T-helper 17 cell (primary cell): ENCODE data around the gene ZNF765. TPM values are rescaled to one million over a fixed set of nuclear protein-coding genes. Genes with fewer than 3 reads are reported as not detected.
"Not testable (repeated sequence)": the region's sequence is repeated elsewhere in the genome, so short reads cannot be mapped to it uniquely, and the experiment has no call there.

Source experiments
- ATAC-seq: fragments of 150-1000 bp; cut with Tn5 transposase; 2 replicates; pipeline ENCODE4 v1.10.0; 2021; ENCODE audit warnings: mild to moderate bottlenecking, moderate library complexity
- DNase-seq, 3 donors: peaks; one replicate each; pipeline versions ENCODE4 v3.0.0 to v3.0.0-alpha.2; 2020 to 2021
- H3K9me3 ChIP-seq: one replicate; pipeline ENCODE4 v1.7.0; 2013; ENCODE audit warnings: low read length, mild to moderate bottlenecking; ENCODE audit not compliant: control insufficient read depth, poor library complexity, severe bottlenecking
- H3K27ac Mint-ChIP-seq: one replicate; pipeline ENCODE4 v1.8.0; 2022; ENCODE audit warnings: mild to moderate bottlenecking, moderate library complexity, mixed read lengths
- H3K27me3 Mint-ChIP-seq: one replicate; pipeline ENCODE4 v1.8.0; 2022; ENCODE audit warnings: mixed read lengths
- H3K36me3 Mint-ChIP-seq: one replicate; pipeline ENCODE4 v1.8.0; 2022; ENCODE audit warnings: low read depth, mixed read lengths
- H3K4me1 Mint-ChIP-seq: one replicate; pipeline ENCODE4 v1.8.0; 2022; ENCODE audit warnings: mild to moderate bottlenecking, mixed read lengths
- H3K4me3 Mint-ChIP-seq: one replicate; pipeline ENCODE4 v1.8.0; 2022; ENCODE audit warnings: mild to moderate bottlenecking, moderate library complexity, mixed read lengths
- total RNA-seq, 4 donors: library from RNA in 2 of 4; stranded (reverse) in 2 of 4; gene quantifications; one replicate each; pipeline ENCODE4 v1.2.3 and lab custom pipeline; 2022 to 2026

ZNF765 gene
- 1 to 10 TPM; 6.7 to 7.7 TPM for total RNA-seq
- 17.0 to 58.9 reads per million in 2 donors for total RNA-seq (lab: John Stamatoyannopoulos, UW)

DNA sequence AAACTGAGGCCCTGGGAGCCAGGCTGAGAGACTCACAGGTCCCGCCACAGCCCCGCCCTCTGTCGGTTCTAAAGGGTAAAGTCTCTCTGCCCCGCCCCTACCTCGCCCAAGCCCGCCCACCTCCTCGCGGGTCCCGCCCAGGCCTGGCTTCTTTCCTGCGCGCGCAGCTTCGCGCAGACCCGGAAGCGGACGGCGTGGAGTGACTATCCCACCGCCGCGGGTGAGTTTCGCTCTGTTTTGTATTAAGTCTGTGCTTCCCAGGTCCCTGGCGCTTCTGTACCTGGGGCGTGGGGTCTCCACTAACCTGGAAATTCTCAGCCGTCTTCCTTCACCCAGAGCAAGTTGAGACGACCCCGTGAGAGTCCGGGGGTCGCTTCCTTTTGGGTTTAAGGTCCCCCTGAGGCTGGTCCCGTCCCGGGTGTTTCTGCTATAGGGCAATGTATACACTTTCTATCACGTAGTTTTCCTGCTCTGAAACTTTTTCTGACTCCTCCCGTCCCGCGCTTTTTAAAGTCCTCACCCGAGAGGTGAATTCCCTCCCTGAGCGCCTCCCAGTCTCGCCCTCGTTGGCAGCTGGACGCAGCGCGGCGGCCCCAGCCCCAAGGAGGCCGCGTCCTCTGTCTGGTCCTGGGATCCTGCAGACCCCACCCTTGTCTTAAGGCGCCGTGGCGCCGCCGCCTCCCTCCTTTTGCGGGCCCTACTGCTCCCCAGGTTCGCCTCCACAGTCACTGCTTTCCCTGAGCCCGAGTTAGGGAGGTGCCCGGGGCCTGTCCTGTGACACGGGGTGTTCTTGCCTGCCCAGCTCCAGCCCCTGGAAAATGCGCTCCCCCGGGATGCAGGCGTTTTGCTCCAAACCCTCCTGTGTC, at the start of gene ZNF765:
Gene ZNF765 (plus strand): TSS at position 176 of the 866 bp plus-strand sequence. CDS start 2,867 bp downstream, outside the sequence.
- no peaks in the 10 kb centered on the region for H3K9me3 ChIP-seq
- no peaks in the 10 kb centered on the region for H3K27me3 Mint-ChIP-seq
- H3K4me3 Mint-ChIP-seq = peak within 1 kb of the TSS; percentile 95
- peak; percentile 93 to 97 (median 94) for DNase-seq
- peaks cover 12% of the 10 kb centered on the region for H3K4me1 Mint-ChIP-seq
- peaks cover 10% of the 10 kb centered on the region for H3K36me3 Mint-ChIP-seq
- ATAC-seq = peak; percentile 98
- H3K27ac Mint-ChIP-seq = peak within 1 kb of the TSS; percentile 95

DNA sequence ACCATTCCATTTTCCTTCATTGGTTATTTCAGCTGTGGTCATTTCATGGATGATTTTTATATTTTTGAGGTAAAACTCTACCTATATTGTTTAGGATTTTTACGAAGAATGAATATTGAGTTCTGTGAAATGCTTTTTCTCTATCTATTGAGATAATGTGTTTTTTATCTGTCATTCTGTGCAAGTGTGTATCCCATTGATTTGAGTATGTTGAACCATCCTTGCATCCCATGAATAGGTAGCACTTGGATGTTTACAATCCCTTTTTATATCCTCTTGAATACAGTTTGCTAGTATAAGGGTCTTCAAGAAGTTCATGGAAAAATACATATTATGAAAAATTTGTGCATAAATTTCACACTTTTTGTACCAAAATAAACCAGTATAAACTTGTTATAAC, 39.2 kb upstream of the ZNF765 start:
- Mint-ChIP-seq H3K27me3 (no peaks in the 10 kb centered on the region), H3K4me3 (no peak overlapping the region), H3K4me1 (no peaks in the 10 kb centered on the region), H3K27ac (no peak overlapping the region), H3K36me3 (no peaks in the 10 kb centered on the region)
- DNase-seq (no peak), ATAC-seq (no peak)
- H3K9me3 ChIP-seq = peaks cover 23% of the 10 kb centered on the region

DNA sequence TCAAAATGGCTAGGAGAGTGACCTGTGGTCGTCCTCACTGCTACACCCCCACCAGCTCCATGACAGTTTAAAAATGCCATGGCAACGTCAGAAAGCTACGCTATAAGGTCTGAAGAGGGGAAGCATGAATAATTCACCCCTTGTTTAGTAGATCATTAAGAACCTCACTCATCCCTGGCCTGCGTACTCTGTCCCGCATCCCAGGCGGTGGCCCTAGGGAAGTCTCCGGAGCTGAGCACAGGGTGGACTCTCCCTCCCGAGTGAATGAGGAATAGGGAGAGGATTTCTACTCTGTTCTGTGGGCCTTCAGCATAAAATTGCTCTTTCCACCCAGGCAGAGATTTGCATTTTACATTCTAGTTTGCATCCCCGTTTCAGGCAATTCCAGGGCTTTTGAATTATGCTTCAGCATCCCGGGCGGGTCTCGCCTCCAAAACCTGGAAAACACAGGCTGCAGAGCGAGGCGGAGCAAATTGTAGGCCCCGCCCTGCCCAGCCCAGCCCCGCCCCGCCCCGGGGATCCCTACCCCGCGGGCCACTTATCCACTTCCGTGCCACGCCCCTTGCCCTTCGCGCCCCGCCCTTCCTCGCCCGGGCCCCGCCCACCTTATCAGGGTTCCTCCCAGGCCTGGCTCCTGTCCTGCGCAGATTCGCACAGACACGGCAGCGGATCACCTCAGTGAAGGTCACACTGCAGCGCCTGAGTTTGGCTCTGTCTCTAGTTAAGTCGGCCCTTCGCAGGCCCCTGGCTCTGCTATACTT, 36.9 kb upstream of the ZNF765 start:
- Mint-ChIP-seq H3K27me3 (no peaks in the 10 kb centered on the region), H3K27ac (no peak overlapping the region), H3K36me3 (no peaks in the 10 kb centered on the region), H3K4me1 (no peaks in the 10 kb centered on the region), H3K4me3 (no peak overlapping the region)
- DNase-seq (no peak), ATAC-seq (no peak)
- H3K9me3 ChIP-seq = peaks cover 8% of the 10 kb centered on the region

DNA sequence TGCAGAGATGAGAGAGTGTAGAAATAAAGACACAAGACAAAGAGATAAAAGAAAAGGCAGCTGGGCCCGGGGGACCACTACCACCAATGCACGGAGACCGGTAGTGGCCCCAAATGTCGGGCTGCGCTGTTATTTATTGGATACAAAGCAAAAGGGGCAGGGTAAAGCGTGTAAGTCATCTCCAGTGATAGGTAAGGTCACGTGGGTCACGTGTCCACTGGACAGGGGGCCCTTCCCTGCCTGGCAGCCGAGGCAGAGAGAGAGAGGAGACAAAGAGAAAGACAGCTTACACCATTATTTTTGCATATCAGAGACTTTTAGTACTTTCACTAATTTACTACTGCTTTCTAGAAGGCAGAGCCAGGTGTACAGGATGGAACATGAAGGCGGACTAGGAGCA, 34.9 kb upstream of the ZNF765 start:
- not testable (repeated sequence) for ATAC-seq, DNase-seq, H3K4me1 Mint-ChIP-seq, H3K27ac Mint-ChIP-seq, H3K9me3 ChIP-seq, H3K4me3 Mint-ChIP-seq, H3K36me3 Mint-ChIP-seq, H3K27me3 Mint-ChIP-seq

DNA sequence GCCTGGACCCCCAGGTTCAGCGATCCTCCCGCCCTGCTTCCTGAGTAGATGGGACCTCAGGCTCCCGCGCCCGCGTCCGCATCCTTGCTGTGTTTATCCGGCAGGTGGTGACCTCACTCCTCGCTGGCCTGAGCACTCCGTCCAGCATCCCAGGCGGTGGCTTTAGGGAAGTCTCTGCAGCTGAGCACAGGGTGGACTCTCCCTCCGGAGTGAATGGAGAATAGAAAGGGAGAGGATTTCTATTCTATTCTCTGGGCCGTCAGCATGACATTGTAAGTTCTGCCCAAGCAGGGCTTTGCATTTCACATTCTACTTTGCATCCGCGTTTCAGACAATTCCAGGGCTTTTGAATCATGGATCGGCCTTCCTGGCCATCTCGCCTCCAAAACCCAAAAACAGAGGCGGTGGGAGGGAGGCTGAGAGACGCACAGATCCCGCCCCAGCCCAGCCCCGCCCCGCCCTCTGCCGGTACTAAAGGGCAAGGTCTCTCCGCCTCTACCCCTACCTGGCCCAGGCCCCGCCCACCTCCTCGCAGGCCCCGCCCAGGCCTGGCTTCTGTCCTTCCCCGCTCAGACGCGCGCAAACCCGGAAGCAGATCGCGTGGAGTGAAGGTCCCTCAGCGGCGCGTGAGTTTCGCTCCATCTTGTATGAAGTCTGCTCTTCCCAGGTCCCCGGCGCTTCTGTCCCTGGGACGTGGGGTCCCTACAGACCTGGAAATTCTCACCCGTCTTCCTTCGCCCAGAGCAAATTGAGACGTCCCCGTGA, 29.6 kb upstream of the ZNF765 start, which contains the start of gene ZNF525:
Gene ZNF525 (plus strand): TSS at position 572 of the 765 bp plus-strand sequence. CDS start 6,577 bp downstream, outside the sequence.
- ATAC-seq = peak; percentile 100
- H3K9me3 ChIP-seq = no peaks in the 10 kb centered on the region
- H3K27ac Mint-ChIP-seq = peak within 1 kb of the TSS; percentile 89

DNA sequence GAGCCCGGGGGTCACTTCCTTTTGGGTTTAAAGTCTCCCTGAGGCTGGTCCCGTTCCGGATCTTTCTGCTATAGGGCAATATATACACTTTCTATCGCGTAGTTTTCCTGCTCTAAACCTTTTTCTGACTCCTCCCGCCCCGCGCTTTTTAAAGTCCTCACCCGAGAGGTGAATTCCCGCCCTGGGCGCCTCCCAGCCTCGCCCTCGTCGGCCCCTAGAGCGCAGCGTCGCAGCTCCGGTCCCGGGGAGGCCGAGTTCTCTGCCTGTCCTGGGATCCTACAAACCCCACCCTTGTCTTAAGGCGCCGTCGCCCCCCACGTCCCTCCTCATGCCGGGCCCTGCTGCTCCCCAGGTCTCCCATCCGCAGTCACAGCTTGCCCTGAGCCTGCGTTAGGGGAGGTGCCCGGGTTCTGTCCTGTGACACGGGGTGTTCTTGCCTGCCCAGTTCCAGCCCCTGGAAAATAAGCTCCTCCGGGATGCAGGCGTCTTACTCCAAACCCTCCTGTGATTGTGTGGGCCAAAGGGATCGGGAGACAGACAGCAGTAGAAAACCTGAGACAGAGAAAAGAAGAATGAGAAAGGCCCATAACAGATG, 29.0 kb upstream of the ZNF765 start:
- Mint-ChIP-seq H3K4me1 (peaks cover 13% of the 10 kb centered on the region), H3K4me3 (peak overlapping the region; percentile 91), H3K27ac (peak overlapping the region; percentile 89), H3K27me3 (no peaks in the 10 kb centered on the region), H3K36me3 (peaks cover 4% of the 10 kb centered on the region)
- peaks cover under 1% of the 10 kb centered on the region for H3K9me3 ChIP-seq
- ATAC-seq (peak; percentile 48), DNase-seq (peak; percentile 14 to 26 (median 20))

More for the DNA sequence above, 29.6 kb upstream of the ZNF765 start, which contains the start of gene ZNF525:
- Mint-ChIP-seq H3K4me1 (peaks cover 13% of the 10 kb centered on the region), H3K27me3 (no peaks in the 10 kb centered on the region), H3K36me3 (no peaks in the 10 kb centered on the region), H3K4me3 (peak within 1 kb of the TSS; percentile 91)
- peak; percentile 94 to 96 (median 95) for DNase-seq

DNA sequence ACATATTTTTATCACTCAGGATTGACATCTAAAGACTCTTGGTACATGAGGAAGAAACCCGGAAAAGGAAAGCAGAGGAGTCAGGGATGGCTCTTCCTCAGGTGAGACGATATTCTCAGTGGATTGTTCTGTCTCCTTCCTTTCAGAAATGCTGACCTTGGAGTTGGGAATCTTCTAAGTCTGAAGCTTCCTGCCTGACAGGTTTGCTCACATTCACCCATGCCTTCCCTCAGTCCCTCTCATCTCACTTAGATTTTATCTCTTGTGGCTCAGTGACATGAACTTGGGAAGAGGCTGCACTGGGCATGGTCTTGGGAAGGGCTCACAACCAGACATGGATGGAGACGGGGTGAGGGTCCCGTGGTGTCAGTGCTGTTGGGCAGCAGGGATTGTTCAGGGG, 22.8 kb upstream of the ZNF765 start:
- Mint-ChIP-seq H3K4me3 (no peak overlapping the region), H3K27ac (no peak overlapping the region), H3K36me3 (peaks cover 9% of the 10 kb centered on the region), H3K4me1 (no peaks in the 10 kb centered on the region), H3K27me3 (no peaks in the 10 kb centered on the region)
- DNase-seq = no peak
- ATAC-seq = no peak
- peaks cover 8% of the 10 kb centered on the region for H3K9me3 ChIP-seq

DNA sequence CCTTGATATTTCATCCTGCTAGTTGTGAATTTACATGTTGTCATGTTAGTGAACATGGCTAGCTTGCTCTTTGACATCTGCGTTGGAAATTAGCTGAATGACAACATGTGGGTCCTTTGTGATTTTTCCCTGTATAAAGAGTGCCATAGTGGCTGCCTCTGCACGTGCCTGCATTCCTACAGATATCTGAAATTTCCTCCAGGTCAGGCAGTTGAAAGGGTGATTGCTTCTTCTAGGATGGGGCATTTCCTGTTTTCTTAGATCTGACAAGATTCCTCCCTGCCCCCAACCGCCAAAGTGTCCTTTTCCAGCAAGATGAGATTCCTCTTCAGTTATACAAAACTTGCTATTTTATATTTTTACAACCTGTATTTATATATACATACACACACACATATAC, 20.7 kb upstream of the ZNF765 start:
- H3K9me3 ChIP-seq = peaks cover 10% of the 10 kb centered on the region
- no peak overlapping the region for H3K27ac Mint-ChIP-seq
- no peaks in the 10 kb centered on the region for H3K27me3 Mint-ChIP-seq
- peaks cover 12% of the 10 kb centered on the region for H3K36me3 Mint-ChIP-seq
- H3K4me1 Mint-ChIP-seq = no peaks in the 10 kb centered on the region
- H3K4me3 Mint-ChIP-seq = no peak overlapping the region
- no peak for DNase-seq
- no peak for ATAC-seq

DNA sequence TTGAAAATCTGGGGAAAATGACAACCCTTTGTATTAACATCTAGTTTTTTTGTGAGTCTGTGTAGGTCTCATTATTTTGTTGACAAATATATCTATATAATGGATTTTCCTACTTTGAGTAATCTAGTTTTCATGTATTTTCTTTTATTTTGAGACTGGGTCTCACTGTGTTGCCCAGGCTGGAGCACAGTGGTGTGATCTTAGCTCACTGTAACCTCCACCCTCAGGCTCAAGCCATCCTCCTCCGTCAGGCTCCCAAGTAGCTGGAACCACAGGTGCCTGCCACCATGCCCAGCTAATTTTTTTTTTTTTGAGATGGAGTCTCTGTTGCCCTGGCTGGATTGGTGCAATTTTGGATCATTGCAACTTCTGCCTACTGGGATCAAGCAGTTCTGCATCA, 20.2 kb upstream of the ZNF765 start:
- no peak for ATAC-seq
- no peak for DNase-seq
- no peaks in the 10 kb centered on the region for H3K4me1 Mint-ChIP-seq
- no peak overlapping the region for H3K4me3 Mint-ChIP-seq
- no peaks in the 10 kb centered on the region for H3K27me3 Mint-ChIP-seq
- peaks cover 16% of the 10 kb centered on the region for H3K36me3 Mint-ChIP-seq
- no peak overlapping the region for H3K27ac Mint-ChIP-seq
- peaks cover 10% of the 10 kb centered on the region for H3K9me3 ChIP-seq

DNA sequence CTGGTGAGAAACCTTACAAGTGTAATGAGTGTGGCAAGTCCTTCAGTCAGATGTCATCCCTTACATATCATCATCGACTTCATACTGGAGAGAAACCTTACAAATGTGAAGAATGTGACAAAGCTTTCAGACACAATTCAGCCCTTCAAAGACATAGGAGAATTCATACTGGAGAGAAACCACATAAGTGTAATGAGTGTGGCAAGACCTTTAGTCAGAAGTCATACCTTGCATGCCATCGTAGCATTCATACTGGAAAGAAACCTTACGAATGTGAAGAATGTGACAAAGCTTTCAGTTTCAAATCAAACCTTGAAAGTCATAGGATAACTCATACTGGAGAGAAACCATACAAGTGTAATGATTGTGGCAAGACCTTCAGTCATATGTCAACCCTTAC, 13.6 kb upstream of the ZNF765 start:
- no peak overlapping the region for H3K4me3 Mint-ChIP-seq
- H3K27me3 Mint-ChIP-seq = no peaks in the 10 kb centered on the region
- no peak for ATAC-seq
- no peak for DNase-seq
- no peak overlapping the region for H3K27ac Mint-ChIP-seq
- H3K36me3 Mint-ChIP-seq = peaks cover 11% of the 10 kb centered on the region
- H3K4me1 Mint-ChIP-seq = no peaks in the 10 kb centered on the region
- H3K9me3 ChIP-seq = peaks cover 41% of the 10 kb centered on the region

DNA sequence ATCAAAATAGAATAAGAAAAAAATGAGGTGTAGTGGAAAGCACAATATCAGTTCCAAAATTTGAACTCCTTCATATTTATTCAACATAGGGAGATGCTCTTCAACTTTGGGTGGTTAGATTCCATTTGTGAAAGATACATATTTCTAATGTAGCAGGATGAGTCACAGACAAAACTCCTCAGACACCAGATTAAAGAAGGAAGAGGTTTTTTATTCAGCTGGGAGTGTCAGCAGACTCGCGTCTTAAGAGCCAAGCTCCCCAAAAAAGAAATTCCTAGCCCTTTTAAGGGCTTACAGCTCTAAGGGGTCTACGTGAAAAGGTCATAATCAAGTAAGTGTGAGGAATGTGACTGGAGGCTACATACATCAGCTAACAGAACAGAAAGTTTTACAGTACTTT, 6.8 kb upstream of the ZNF765 start:
- peaks cover 26% of the 10 kb centered on the region for H3K9me3 ChIP-seq
- peaks cover 6% of the 10 kb centered on the region for H3K36me3 Mint-ChIP-seq
- no peak overlapping the region for H3K4me3 Mint-ChIP-seq
- H3K4me1 Mint-ChIP-seq = no peaks in the 10 kb centered on the region
- DNase-seq = no peak
- ATAC-seq = no peak
- no peaks in the 10 kb centered on the region for H3K27me3 Mint-ChIP-seq
- H3K27ac Mint-ChIP-seq = no peak overlapping the region

DNA sequence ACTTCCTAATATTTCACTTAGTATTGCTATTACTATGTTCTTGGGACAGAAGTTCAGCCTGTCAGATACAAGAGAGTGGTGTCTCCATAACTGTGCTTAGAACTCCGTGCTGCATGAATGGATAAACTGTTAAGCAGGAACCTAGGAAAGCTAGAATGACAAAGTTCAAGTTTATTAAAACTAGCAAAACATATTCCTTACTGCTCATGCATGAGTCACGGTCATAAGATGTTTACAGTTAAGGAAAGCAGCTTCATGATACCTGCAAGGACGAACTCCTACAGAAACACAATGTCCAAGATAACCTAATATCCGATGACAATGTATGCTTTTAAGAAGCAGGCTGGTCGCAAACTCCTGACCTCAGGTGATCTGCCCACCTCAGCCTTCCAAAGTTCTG, 6.0 kb upstream of the ZNF765 start:
- peaks cover 19% of the 10 kb centered on the region for H3K9me3 ChIP-seq
- Mint-ChIP-seq H3K4me3 (no peak overlapping the region), H3K4me1 (no peaks in the 10 kb centered on the region), H3K27ac (no peak overlapping the region), H3K36me3 (peaks cover 6% of the 10 kb centered on the region), H3K27me3 (no peaks in the 10 kb centered on the region)
- DNase-seq (no peak), ATAC-seq (no peak)
